Transverse colon (tissue), 4 donors: ENCODE results near the gene BAZ2A. TPM values are rescaled to one million over a fixed set of nuclear protein-coding genes. Genes with fewer than 3 reads are reported as not detected.

Experiments used
- DNase-seq: peaks from one replicate; pipeline ENCODE4 v3.0.0-alpha.2; 2019
- H3K27ac ChIP-seq, 4 donors: fragments of 200-600 bp; sonication (generic); 2 replicates each; pipeline ENCODE4 v1.5.1; 2016 to 2018; ENCODE audit warnings: inconsistent platforms in 4 of 4
- H3K27me3 ChIP-seq: fragments of 200-600 bp; sonication (generic); 2 replicates; pipeline ENCODE4 v1.5.1; 2017; ENCODE audit warnings: inconsistent platforms
- H3K36me3 ChIP-seq, 4 donors: fragments of 200-600 bp; sonication (generic); 2 replicates each; pipeline ENCODE4 v1.5.1; 2017 to 2019; ENCODE audit warnings: inconsistent platforms in 4 of 4
- H3K4me1 ChIP-seq, 4 donors: fragments of 200-600 bp; sonication (generic); 2 replicates each; pipeline ENCODE4 v1.5.1; 2017 to 2020; ENCODE audit warnings: inconsistent platforms in 4 of 4
- H3K4me3 ChIP-seq, 4 donors: fragments of 200-600 bp; sonication (generic); 1 replicate in 1 of 4; 2 replicates in 3 of 4; pipeline versions ENCODE4 v1.5.1 to v1.6.1; 2017 to 2019; ENCODE audit warnings: inconsistent platforms in 4 of 4
- H3K9me3 ChIP-seq, 2 donors: fragments of 200-600 bp; sonication (generic); 2 replicates each; pipeline ENCODE4 v1.5.1; 2017 to 2019; ENCODE audit warnings: inconsistent platforms in 2 of 2
- EP300 ChIP-seq: sonication (generic); formaldehyde crosslinking; IDR thresholded peaks from one replicate; pipeline ENCODE4 v1.6.1; 2017; ENCODE audit warnings: antibody characterized with exemption, low read depth
- POLR2A ChIP-seq: fragments of 450-650 bp; IDR thresholded peaks from one replicate; pipeline ENCODE4 v1.6.1; 2016; ENCODE audit warnings: antibody characterized with exemption, mild to moderate bottlenecking, moderate library complexity
- POLR2AphosphoS5 ChIP-seq, 3 donors: sonication (generic); formaldehyde crosslinking; IDR thresholded peaks; one replicate each; pipeline ENCODE4 v1.6.1; 2016; ENCODE audit warnings: antibody characterized with exemption in 3 of 3
- WGBS, 2 donors: methylation state at CpG; one replicate each; pipeline ENCODE4 v1.1.5; 2018; ENCODE audit warnings: low coverage in 1 of 2; 5-methylcytosine and 5-hydroxymethylcytosine counted together
- in situ Hi-C, 4 donors: fragments of 200-750 bp; cut with MboI; loops; one replicate each; pipeline versions ENCODE4 v1.15.0 to v1.15.1; 2017; ENCODE audit warnings: low sequenced_read_pairs in 3 of 4, low pct_ligation_motif_present in 1 of 4, low pct_unique_long_range_greater_than_20kb in 1 of 4
- intact Hi-C: fragments of 100-400 bp; cut with DNase I; formaldehyde crosslinking; loops from one replicate; pipeline ENCODE4 v1.15.1; 2023; ENCODE audit warnings: low total_unique reads
- total RNA-seq, 4 donors: library from RNA; depleted of rRNA; stranded (reverse); fragments of >200 nt; gene quantifications; one replicate each; pipeline ENCODE4 v1.1.0, GENCODE V29; 2016
- TF ChIP-seq, protein P1 (sequence below), 5 experiments: fragments of 200-600 bp in 3 of 5; fragments of 450-650 bp in 2 of 5; sonication (generic) in 3 of 5; IDR thresholded peaks; 1 replicate in 2 of 5; 2 replicates in 3 of 5; pipeline ENCODE4 v1.5.1; 2016 to 2017; ENCODE audit warnings: antibody characterized with exemption in 5 of 5, inconsistent platforms in 3 of 5, mild to moderate bottlenecking in 2 of 5, moderate library complexity in 1 of 5

The BAZ2A gene
- total RNA-seq, 4 donors from 2014 or later: 108 to 261 (median 124) TPM

DNA sequence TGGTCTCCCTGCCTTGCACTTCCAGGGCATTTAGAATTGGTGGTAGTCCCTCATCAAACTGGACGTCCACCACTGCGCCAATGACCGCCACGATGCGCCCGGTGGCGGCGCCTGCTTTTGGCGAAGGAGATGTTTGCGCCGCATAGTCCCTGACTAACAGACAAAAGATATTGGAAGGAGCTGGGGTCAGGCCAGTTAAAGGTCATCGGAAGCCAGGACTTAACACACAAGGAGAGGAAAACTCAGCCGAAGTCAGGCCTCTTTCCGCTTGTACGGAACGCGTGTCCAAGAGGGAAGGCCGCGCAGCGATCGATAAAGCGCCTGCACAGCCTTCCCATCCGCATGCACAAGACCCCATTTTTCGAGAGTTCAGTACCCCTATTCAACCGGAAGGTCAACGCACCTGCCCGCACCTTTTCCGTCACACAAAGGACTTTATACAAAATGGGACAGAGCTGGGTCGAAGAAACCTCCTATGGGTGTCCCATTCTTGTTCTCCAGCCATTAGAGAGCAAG is 15.1 kb upstream of the BAZ2A start:
- DNase-seq: peak; percentile 16
- Histone ChIP-seq H3K4me3 (peak overlapping the region; percentile 84 to 97 (median 92)), H3K27me3 (no peaks in the 10 kb centered on the region), H3K4me1 (peaks cover 14 to 42% (median 34%) of the 10 kb centered on the region in 4 donors), H3K36me3 (peaks cover 0 to 39% (median 21%) of the 10 kb centered on the region in 4 donors), H3K27ac (peak overlapping the region; percentile 93 to 99 (median 96)), H3K9me3 (no peaks in the 10 kb centered on the region)
- no peak for TF ChIP-seq POLR2AphosphoS5 (IDR thresholded peaks at IDR 0.05)
- TF ChIP-seq, protein P1, sequence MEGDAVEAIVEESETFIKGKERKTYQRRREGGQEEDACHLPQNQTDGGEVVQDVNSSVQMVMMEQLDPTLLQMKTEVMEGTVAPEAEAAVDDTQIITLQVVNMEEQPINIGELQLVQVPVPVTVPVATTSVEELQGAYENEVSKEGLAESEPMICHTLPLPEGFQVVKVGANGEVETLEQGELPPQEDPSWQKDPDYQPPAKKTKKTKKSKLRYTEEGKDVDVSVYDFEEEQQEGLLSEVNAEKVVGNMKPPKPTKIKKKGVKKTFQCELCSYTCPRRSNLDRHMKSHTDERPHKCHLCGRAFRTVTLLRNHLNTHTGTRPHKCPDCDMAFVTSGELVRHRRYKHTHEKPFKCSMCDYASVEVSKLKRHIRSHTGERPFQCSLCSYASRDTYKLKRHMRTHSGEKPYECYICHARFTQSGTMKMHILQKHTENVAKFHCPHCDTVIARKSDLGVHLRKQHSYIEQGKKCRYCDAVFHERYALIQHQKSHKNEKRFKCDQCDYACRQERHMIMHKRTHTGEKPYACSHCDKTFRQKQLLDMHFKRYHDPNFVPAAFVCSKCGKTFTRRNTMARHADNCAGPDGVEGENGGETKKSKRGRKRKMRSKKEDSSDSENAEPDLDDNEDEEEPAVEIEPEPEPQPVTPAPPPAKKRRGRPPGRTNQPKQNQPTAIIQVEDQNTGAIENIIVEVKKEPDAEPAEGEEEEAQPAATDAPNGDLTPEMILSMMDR (IDR thresholded peaks at IDR 0.05): peak in 2 of 5 experiments; percentile 35 to 39
- intact Hi-C loops: no loop called here
- in situ Hi-C loops: no loop called here
- WGBS, 2 donors: 0 to 1% methylated on average over 1 to 29 of the region's 29 CpGs

DNA sequence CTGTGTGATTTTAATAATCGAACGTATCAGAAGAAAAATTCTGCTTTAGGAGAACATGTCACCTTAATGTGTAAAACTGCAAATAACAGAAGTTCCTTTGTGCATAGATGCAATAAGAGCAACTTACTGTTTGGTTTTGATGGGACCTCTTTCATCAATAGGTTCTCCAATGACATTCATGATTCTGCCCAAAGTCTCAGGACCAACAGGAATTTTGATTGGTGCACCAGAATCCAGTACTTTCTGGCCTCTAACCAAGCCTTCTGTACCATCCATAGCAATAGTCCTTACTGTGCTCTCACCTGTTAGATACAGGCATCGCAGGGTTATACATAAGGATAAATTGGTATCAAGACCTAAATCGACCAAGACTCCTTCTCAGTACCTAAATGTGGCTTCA is 14.5 kb upstream of the BAZ2A start:
- WGBS, 2 donors: 23 to 30% methylated on average over 3 to 4 of the region's 4 CpGs
- Histone ChIP-seq H3K4me3 (peak overlapping the region; percentile 84 to 97 (median 92)), H3K27ac (peak overlapping the region; percentile 93 to 99 (median 96)), H3K9me3 (no peaks in the 10 kb centered on the region), H3K27me3 (no peaks in the 10 kb centered on the region), H3K4me1 (peaks cover 14 to 42% (median 34%) of the 10 kb centered on the region in 4 donors), H3K36me3 (peaks cover 0 to 45% (median 24%) of the 10 kb centered on the region in 4 donors)
- in situ Hi-C loops: no loop called here
- intact Hi-C loops: no loop called here
- TF ChIP-seq POLR2AphosphoS5 (IDR thresholded peaks at IDR 0.05): no peak
- DNase-seq: no peak

DNA sequence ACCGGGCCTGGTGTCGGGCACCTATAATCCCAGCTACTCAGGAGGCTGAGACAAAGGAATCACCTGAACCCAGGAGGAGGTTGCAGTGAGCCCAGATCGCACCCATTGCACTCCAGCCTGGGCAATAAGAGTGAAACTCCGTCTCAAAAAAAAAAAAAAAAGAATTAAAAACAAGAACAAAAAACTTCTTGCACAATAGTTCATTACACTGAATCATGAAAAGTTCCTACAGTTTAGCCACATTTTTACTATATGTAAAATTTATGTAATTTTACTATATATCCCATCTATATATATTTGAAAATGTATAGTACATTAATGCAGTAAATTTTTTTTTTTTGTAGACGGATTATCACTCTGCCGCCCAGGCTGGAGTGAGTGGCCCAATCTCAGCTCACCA is 11.1 kb upstream of the BAZ2A start:
- Histone ChIP-seq H3K27ac (peak overlapping the region in 1 of 4 donors; percentile 6), H3K4me3 (no peak overlapping the region), H3K4me1 (peaks cover 14 to 53% (median 41%) of the 10 kb centered on the region in 4 donors), H3K9me3 (no peaks in the 10 kb centered on the region), H3K36me3 (peaks cover 0 to 67% (median 36%) of the 10 kb centered on the region in 4 donors), H3K27me3 (no peaks in the 10 kb centered on the region)
- in situ Hi-C loops: no loop called here
- no peak for DNase-seq
- intact Hi-C loops: no loop called here
- 62 to 76% methylated on average over 3 to 6 of the region's 6 CpGs for WGBS, 2 donors
- TF ChIP-seq, protein P1 (IDR thresholded peaks at IDR 0.05): no peak
- TF ChIP-seq EP300 (no peak), POLR2A (no peak), POLR2AphosphoS5 (IDR thresholded peaks at IDR 0.05) (no peak)

DNA sequence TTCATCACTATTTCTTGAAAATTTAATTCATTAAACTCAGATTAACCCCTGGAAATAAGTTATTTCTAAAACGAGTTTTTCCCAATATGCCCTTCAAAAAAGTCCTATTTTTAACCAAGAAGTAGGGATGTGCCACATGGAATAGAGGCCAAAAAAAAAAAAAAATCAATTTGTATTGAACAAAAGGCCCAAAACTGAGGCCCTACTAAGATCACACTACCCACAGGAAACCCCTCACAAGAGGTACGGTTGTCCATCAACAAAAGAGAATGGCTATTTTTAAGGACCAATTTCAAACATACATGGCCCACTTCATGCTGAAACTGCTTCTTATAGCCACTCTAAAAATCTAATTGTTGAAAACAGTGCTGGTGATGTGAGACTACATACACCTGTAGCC is 7.5 kb upstream of the BAZ2A start:
- Histone ChIP-seq H3K4me3 (no peak overlapping the region), H3K27me3 (no peaks in the 10 kb centered on the region), H3K36me3 (peaks cover 0 to 51% (median 31%) of the 10 kb centered on the region in 4 donors), H3K27ac (peak overlapping the region; percentile 95 to 99 (median 96)), H3K9me3 (no peaks in the 10 kb centered on the region), H3K4me1 (peaks cover 19 to 56% (median 40%) of the 10 kb centered on the region in 4 donors)
- no peak for DNase-seq
- 46 to 47% methylated on average over 2 of the region's 2 CpGs for WGBS, 2 donors
- in situ Hi-C loops: no loop called here
- TF ChIP-seq EP300 (no peak), POLR2A (no peak), POLR2AphosphoS5 (IDR thresholded peaks at IDR 0.05) (no peak)
- intact Hi-C loops: loop anchor here (10.0 kb wide), 1 partner anchor 87 kb away; the partner anchor contains the start of gene NACA

DNA sequence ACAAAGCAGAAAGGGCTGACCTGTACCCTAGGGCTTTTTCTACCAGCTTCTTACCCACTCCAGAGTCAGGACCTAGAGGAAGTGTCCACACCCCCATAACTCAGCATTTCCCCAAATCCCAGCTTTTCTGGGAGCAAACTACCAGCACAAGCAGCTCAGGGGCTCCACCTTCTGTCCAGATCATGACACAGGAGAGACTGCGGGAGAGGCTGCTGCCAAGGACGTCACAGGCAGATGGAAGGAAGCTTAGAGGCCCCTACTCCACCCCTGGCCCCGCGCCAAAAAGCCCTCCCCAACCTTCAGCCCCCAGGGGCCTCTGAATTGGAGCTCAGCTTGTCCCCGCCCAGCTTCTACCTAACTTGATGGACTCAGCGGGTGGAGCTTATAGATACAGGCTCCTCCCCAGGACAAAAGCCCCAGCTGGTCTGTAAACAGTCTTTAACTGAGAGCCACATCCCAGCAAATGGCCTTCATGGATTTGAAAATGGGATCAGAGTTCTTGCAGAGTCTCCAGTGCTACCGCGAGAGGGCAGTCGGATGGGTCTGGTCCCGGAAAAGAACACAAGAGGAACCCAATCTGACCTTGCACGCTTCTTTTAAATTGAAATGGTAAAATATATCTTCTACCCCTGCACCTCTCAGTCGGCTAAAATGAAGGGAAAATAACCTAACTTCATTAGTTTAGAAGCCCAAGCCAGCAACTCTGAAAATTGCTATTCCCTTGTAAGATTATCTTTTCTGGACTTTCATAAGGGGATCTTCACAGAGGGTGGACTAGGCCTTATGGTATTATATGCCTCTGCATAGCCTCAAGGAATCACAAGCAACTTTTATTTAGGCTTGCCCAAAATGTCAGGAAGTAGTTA is 6.8 kb upstream of the BAZ2A start:
- intact Hi-C loops: loop anchor here (10.0 kb wide), 1 partner anchor 88 kb away; the partner anchor contains the start of gene NACA
- TF ChIP-seq, protein P1 (IDR thresholded peaks at IDR 0.05): peak; percentile 50 to 74 (median 54)
- TF ChIP-seq POLR2AphosphoS5 (IDR thresholded peaks at IDR 0.05): peak; percentile 58 to 79 (median 76)
- TF ChIP-seq EP300: no peak
- TF ChIP-seq POLR2A: peak; percentile 26
- H3K4me3 ChIP-seq: peak overlapping the region; percentile 15 to 96 (median 81)
- WGBS, 2 donors: 0 to 2% methylated on average over 3 to 12 of the region's 12 CpGs
- peak; percentile 100 for DNase-seq
- H3K36me3 ChIP-seq: peaks cover 0 to 44% (median 24%) of the 10 kb centered on the region in 4 donors
- H3K27ac ChIP-seq: peak overlapping the region; percentile 95 to 99 (median 96)
- no peaks in the 10 kb centered on the region for H3K27me3 ChIP-seq
- peaks cover 26 to 56% (median 43%) of the 10 kb centered on the region in 4 donors for H3K4me1 ChIP-seq
- in situ Hi-C loops: no loop called here
- H3K9me3 ChIP-seq: no peaks in the 10 kb centered on the region
